RCC 7860 (cell line): ENCODE data around the gene CDH8.

Experiments used
- DNase-seq: peaks from one replicate; pipeline ENCODE4 v3.0.0-alpha.2; 2015; ENCODE audit warnings: low spot score
- FAIRE-seq: peaks from 2 replicates; lab custom pipeline; 2012; peaks lifted over from hg19 to GRCh38; lab: Jason Lieb, UNC

CDH8 gene

DNA sequence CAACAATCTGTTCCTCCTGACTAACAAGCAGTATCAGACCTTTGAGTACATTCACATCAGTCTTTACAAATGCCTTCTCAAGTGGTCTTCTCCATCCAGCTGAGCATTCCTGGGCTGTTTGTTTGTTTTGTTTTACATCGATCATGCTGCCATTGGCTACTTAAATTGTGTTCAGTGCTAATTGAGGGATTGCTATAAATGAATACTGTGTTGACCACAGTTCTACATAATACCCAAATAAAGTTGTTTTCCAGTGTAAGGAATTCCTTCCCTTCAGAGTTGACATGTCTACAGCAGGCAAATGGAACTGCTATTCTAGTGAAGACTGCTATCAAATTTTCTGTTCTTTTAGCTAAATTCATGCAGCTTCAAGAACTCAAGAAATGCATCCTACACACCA is 3.2 kb downstream of the CDH8 start:
- DNase-seq (no peak), FAIRE-seq (no peak)

DNA sequence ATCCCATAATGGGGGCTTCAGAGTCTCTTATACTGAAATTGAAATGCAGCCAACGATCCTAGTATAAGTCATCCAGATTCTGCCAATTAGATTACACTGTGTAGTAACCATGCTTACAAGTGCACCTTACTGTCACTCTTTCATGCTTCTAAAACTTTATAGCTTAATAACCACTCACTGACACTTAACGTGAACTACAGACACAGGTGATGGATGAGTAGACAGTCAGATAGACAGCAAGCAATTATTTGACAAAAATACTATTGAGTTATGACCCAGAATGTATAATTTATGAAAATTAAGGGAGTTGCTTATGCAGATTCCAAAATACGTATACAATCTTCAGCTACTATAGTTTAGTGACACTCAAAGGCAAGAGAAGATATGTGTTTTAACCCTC is 6.3 kb downstream of the CDH8 start:
- FAIRE-seq, result no peak

DNA sequence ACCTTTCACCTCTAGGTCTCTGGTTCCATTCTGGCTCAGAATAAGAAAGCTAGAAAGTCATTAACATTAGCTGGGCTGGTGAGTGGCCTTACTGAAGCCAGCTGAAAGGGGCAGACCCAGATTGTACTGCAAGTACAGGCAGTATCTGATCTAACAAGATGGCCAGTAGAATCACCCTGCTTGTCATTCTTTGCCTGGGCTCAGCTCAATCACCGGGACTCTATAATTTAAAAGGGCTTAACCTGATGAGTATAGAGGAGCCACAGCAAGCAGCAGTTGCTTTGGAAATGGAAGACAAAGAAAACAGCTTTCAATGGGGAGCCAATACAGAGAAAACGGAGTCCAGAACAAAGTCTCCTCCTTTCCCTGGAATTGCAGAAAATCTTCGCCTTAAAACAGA is 13.6 kb downstream of the CDH8 start:
- DNase-seq (no peak), FAIRE-seq (no peak)

More for the DNA sequence above, 6.3 kb downstream of the CDH8 start:
- no peak for DNase-seq

DNA sequence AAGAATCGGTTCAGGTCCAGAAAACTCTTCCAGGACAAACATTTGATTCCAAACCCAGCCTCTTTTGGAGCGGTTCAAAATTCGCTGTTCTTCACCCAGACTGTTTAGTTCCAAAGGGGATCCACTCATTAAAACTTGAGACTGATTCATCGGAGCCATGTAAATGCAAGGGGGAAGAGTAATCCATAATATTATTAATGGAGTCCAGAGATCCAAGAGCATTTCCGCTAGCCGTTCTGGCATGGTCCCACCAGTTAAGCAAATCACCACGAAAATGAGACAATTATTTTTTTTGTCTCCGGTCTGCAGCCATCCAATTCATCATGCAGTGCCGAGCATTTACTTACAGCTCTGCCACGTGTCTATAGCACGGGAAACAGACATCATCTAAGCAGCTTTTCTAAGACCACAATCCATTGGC is 15.1 kb downstream of the CDH8 start:
- no peak for FAIRE-seq
- no peak for DNase-seq

DNA sequence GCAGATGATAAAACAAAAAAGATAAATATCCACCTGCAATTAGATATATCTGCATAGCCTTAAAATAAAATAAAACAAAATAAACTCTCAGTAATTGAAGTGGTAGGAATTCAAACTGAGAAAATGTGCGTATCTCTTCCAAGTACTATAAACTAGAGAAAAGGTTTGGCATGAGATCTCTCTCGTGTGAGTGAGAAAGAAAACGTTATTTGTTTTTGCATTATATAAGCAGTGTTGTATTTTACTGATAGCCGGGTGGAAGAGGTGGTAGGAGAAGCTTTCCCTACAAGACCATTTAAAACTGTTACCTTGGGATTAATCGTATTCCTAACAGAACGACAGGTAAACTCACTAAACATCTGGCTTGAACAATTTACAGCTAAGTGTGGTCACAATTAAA is 15.6 kb downstream of the CDH8 start:
- FAIRE-seq, result no peak
- no peak for DNase-seq

DNA sequence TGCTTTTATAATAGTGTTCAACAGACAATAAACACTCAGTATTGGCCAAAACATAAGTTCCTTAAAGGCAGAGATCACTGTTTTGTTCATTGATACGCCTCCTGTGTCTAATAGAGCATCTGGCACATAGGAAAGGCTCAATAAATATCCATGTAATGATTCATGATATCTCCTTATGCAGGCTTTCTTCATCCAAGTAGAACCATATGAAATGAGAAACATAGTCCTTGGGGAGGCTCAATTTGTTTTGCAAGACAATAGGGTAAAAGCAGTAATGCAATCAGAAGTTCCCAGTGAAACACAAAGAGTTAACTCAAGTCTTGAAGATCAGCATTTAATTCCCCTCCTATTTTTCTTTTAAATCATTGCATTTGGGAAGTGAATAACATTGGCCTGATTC is 16.4 kb downstream of the CDH8 start:
- no peak for DNase-seq
- FAIRE-seq, result no peak

DNA sequence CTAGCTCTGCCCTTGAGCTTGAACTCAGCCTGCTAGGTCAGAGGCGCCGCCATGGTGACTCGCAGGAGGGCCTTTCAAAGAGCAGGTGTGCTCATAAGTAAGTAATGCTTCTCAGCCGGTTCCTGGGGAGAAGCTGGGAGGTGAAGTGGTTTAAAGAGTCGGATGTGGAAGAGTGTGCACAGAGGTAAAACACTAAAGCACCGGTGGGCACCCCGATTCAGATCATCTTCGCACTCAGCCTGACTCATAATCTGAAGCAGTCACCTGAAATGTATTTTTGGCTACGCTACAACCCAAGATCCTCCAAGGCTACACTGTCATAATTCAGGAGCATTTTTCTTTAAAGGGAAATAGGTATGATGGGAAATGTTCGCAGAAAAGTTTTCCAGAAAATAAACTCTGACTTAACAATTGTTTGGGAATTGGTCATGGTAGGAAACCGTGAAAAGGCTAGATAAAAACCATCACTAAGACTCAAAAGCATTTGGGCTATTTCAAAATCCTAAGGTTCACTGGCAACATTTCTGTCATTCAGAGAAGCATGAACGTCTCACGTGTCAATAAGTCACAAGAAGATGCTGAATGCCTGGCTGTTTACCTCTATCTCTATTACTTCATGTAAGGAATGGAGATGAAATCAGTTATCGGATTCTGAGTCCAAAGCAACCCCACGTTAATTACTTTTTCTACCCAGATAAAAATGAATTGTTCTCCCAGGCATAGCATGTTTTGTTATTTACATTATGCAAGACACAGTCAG is 17.8 kb downstream of the CDH8 start:
- FAIRE-seq (no peak), DNase-seq (no peak)

DNA sequence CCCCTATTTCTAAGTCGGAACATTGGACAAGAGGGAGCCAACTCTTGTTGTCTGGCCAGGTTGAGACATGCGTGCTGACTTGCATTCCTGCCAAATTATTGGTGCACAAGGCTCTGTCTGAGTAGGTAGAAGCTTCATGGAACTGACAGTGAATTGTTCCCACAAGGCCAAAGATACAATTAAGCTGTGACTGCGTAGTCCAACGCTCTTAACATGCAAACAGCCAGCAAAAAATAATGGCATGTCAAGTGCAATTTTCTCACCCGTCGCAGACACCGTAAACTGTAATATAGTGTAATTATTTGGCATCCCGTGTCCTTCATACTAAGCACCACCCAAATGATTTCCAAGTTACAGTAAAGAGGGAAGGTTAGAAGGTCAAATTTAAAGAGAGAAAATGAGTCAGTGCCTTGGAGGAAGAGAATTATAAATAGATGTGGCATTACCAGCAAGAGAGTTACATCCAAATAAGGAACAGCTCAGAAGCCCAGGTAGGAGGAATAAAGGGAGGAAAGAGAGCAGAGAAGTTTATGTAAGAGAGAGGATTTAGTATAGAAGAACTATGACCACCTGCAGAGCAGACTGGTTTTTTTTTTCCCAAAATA is 21.8 kb downstream of the CDH8 start:
- DNase-seq, result no peak
- FAIRE-seq, result no peak

DNA sequence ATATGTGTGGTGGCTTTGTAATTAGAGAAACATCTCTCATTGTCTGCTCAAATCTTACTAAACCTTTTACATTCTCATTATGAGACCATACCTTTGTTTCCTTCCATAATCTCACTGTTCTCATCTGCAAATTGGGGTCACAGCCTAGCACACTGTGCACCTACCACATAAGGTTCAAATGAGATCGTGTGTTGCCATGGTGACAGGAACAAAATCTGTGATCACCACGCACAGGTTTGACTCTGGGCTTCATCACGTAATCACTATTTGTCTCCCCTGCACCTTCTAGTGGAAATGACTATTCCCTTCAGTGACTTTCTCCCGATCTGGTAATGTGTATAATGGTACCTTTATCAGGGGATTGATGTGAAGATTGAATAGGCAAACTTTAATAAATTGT is 26.1 kb downstream of the CDH8 start:
- no peak for FAIRE-seq
- no peak for DNase-seq

DNA sequence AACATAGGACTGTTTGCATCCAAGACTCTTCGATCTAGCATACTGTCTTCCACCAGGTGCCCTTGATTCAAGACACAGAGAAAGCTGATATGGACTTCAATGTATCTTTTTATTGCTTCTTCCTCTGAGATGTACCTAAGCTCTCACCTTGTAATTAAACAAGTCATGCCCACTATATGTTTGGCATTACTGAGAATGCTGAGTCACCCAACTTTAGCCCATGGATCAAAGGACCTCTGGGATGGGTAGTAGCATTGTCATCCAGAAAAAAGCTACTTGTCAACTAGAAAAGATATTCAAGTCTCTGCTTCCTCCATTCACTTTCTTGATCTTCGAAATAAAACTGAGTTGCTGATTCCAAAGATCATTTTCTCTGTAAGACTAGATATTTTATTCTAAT is 37.8 kb downstream of the CDH8 start:
- DNase-seq, result no peak
- FAIRE-seq, result no peak

DNA sequence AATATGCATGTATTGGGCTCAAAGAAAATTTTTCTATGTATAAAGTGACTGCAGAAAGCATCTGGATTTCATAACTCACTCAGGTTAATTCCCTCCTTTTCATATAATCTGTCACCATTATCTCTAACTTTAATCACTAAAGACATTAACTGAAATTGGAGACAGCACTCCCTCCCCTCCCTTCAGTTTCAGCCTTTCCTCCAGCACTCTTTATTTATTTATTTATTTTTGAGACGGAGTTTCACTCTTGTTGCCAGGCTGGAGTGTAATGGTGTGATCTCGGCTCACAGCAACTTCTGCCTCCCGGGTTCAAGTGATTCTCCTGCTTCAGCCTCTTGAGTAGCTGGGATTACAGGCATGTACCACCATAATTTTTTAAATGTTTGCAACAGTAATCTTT is 43.1 kb downstream of the CDH8 start:
- DNase-seq, result no peak

DNA sequence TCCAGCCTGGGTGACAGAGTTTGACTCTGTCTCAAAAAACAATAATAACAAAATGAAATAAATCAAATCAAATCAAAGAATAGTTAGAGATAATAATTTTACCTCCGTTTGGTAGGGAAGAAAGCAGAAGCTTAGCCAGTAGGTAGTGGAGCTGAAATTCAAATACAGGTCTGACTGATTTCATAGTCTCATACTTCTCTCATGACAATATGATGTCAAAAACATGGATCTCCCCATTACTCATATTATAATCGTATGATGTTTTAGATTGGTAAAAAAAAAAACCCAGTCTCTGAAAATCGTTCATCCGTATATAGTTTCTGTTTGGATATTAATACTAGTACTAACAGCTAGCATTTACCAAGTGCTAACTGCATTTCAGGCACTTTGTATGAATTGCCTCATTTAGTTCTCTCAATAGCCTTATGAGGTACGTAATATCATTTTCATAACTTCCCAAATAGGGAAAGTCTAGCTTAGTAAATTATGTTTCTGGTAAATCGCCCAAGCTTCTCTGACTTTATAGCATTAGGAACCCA is 48.7 kb downstream of the CDH8 start:
- no peak for FAIRE-seq
- DNase-seq, result no peak

More for the DNA sequence above, 43.1 kb downstream of the CDH8 start:
- FAIRE-seq, result no peak

DNA sequence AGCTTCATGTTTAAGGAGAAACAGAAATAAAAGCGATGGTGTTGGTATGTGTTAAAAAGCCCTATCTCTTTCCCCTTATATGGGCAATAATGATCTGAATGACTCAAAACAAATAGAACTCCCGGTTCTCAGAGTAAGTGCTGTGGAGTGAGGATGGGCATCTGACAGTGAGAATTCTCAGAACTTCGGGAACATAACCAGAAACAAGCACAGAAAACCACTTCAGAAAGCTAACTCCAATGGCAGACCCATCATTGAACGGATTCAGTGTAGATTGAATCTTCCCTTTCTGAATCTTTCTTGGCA is 67.2 kb downstream of the CDH8 start:
- FAIRE-seq, result no peak
- DNase-seq, result no peak

DNA sequence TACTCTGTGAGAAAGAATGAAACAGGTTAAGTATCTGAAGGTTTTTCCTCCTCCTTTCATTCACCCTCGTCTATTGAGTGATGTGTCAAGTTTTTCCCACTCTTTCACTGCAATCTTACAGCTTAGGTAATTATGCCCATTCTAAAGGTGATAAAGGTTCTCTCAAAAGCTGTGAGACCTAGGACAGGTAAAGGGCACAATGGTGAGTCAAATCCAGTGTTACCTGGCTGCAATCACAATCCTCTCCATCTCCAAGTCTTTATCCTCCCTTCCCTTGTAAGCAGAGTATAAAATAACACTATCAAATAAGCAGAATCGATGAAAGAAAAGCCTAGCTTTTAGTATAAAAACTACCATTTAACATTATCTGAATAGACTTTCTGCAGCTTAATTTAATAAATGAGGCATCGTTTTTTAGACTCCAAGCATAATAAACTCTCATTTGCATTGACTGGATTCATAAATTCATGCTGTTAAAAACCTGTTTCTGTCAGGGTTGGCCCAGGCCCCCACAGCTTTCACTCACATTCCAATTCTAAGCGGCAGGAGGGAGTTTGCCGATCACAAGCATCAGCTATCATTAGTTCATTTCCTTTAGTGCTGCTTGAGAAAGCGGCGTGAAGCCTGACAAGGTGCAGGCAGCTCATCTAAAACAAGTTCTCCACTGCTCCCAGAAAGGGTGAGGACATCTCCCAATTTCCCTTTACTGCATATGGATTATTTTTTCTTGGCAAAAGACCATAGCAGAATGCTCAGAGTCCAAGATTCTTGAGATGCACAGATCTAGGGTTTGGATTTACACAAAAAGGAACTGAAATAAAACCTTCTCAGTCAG is 67.8 kb downstream of the CDH8 start:
- DNase-seq (no peak), FAIRE-seq (no peak)

DNA sequence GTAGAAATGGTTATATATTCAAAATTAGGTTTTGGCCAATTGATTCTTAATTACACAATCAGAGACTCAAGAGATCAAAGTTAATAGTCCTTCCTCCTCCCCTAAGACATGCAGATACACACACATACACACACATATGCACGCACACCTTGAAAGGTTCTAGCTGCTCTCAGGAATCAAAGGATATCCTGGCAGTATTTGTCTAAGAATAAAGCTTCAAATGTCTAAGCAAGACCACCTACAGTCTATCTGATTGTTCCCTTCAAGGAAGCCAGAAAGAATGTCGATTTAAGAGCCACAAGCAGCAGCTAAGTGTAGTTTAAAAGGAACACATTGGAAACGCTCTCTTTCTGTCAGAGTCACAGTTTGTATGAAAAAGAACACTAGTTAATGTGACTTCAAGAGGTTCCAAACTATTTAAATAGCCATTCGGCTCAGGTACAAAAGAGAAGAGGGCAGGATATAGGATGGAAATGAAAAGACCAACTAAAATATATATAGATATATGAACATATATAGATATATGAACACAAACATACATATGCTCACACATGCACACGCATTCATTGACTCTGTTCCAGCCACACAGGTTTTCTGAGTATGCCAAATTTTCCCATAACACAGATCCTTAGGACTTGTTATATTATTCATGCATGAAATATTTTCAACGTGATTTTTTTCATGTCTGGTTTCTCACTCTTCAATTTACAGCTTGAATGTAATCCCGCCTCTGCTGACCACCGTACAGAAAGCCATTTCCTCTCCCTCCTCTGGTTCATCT is 79.0 kb downstream of the CDH8 start:
- DNase-seq (no peak), FAIRE-seq (no peak)

DNA sequence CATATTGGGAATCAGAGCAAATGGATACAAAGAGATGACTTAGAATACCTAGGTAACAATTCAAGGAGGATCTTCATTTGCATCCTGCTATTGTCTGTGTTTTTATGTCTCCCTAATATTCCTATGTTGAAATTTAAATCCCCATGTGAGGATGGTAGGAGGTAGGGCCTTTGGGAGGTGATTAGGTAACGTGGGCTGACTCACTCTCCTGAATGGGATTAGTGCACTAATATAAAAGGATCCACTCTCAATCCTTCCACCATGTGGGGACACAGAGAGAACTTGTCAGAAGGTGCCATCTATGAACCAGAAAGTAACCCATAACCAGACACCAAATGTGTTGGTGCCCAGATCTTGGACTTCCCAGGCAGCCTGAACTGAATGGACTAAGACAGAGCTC is 83.4 kb downstream of the CDH8 start:
- no peak for FAIRE-seq
- DNase-seq, result no peak

DNA sequence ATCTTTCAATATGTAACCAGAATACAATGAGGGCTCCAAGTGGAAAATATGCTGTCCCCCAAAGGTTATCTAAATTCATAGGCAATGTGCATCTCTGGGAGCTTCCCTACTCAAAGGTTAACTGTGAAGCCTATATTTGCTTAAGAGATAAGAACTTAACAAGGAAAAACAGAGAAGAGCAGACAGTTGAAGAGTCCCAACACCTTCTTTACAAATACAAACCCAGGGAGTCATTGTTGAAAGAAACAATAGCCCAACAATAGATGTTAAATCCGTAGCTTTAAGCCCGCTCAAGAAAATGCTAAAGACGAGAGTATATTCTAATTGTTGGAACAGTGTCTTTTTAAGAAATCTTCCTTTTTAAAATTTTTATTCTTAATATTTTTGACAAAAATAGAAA is 87.8 kb downstream of the CDH8 start:
- FAIRE-seq (no peak), DNase-seq (no peak)

DNA sequence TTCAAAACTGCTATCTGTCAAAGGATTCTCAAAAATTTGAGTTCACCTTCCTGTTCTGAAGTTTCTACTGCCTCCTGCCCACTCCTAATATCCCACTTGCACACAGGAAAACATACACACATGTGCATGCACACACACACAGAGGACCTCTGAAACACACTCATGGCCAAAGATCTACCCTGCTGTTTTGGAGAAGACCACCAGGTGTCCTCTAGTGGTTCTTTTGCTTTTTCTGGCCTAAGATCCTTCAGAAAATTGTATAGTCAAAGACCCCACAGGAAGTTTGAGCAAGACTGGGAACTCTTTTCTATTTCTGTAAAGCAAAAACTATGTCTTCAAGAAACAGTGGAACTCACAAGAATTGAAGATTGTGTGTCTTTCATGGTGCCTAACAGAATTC is 90.2 kb downstream of the CDH8 start:
- no peak for FAIRE-seq

DNA sequence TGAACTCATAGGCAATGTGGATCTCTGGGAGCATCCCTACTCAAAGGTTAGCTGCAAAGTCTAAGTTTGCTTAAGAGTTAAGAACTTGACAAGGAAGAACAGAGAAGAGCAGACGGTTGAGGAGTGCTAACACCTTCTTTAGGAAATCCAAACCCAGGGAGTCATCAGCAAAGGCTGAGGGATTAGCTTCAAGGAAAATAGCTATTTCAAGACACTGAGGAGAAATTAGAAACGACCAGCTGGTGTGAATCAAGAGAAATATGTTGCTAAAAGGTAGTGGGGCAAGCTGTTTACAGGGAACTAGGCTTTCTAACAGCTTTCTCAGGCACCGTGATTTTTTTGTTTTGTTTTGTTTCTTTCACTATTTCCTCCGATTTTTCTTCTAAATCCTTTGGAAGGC is 90.7 kb downstream of the CDH8 start:
- DNase-seq (no peak), FAIRE-seq (no peak)

More for the DNA sequence above, 90.2 kb downstream of the CDH8 start:
- no peak for DNase-seq

DNA sequence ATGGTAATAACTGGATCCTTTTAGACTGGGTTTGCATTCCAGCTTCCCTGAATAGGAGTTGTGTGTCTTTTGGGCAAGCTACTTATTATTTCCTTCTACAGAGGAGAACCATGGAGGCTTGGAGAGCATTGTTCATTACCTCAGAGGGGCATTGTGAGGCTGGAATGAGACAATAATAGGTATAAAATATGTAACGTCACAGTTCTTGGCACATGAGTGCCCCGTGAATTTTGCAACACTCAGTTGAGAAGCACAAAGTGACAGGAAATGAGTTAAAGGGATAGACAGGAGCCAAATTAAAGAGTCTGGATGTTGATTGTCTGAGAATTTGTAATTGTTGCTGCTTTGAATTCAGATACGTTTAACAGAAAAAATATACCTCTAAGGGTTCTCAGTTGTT is 92.2 kb downstream of the CDH8 start:
- no peak for FAIRE-seq
- no peak for DNase-seq

DNA sequence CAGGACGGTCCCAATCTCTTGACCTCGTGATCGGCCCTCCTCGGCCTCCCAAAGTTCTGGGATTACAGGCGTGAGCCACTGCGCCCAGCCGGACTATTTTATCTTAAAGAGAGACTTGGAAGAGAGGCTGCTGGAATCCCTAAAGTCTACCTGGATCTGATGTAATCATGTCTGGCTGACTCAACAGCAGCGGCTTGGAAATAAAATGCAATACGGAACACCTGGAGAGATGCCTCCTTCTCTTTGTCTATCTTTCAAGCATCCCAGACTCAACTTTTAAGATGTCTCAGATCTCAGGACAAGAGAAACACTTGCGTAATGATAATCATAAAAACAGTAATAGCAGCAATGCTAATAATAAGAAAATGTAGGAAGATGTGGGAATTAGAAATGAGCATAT is 95.6 kb downstream of the CDH8 start:
- FAIRE-seq, result no peak
- no peak for DNase-seq
